PC-9 (cell line): ENCODE results near the gene RYR2. TPM values are rescaled to one million over a fixed set of nuclear protein-coding genes. Genes with fewer than 3 reads are reported as not detected.

Source experiments
- BruUV-seq: library from RNA; stranded (reverse); fragments of 400-500 nt; replicated peaks from 2 replicates; lab custom pipeline; 2021; lab: Mats Ljungman, UMichigan
- CTCF ChIA-PET: fragments of 300-600 bp; sonication (Branson Sonifier 250); formaldehyde crosslinking; loops from one replicate; lab custom pipeline; 2022; ENCODE audit warnings: antibody characterized with exemption; lab: Charles Lee
- POLR2A ChIA-PET: fragments of 300-600 bp; sonication (Branson Sonifier 250); formaldehyde crosslinking; loops from one replicate; lab custom pipeline; 2022; ENCODE audit warnings: antibody characterized with exemption; ENCODE audit not compliant: unreplicated experiment; lab: Charles Lee
- DNase-seq, 2 experiments: peaks; one replicate each; pipeline versions ENCODE4 v3.0.0 to v3.0.0-alpha.2; 2015 to 2022; ENCODE audit warnings: mixed read lengths in 1 of 2
- H2AFZ ChIP-seq: fragments of 200-600 bp; sonication (generic); 2 replicates; pipeline ENCODE4 v1.8.1; 2017; ENCODE audit warnings: antibody characterized with exemption
- H3F3A ChIP-seq: fragments of 200-600 bp; sonication (generic); 2 replicates; pipeline ENCODE4 v1.8.1; 2017; ENCODE audit warnings: antibody characterized with exemption, mild to moderate bottlenecking, low read depth; ENCODE audit not compliant: insufficient read depth
- H3K27ac ChIP-seq: fragments of 200-600 bp; sonication (generic); 2 replicates; pipeline ENCODE4 v1.6.1; 2016; ENCODE audit warnings: mixed run types
- H3K27me3 ChIP-seq: fragments of 200-600 bp; sonication (generic); 2 replicates; pipeline ENCODE4 v1.6.1; 2016; ENCODE audit warnings: low read depth, mixed run types; ENCODE audit not compliant: insufficient read depth
- H3K36me3 ChIP-seq: fragments of 200-600 bp; sonication (generic); 2 replicates; pipeline ENCODE4 v1.6.1; 2016; ENCODE audit warnings: low read depth, mixed run types
- H3K4me1 ChIP-seq: fragments of 200-600 bp; sonication (generic); replicated peaks from 2 replicates; pipeline ENCODE4 v1.6.1; 2016; ENCODE audit warnings: mixed run types; ENCODE audit not compliant: insufficient read depth
- H3K4me2 ChIP-seq: fragments of 200-600 bp; sonication (generic); 2 replicates; pipeline ENCODE4 v1.6.1; 2017; ENCODE audit warnings: mixed run types
- H3K4me3 ChIP-seq: fragments of 200-600 bp; sonication (generic); 2 replicates; pipeline ENCODE4 v1.6.1; 2016; ENCODE audit warnings: mixed run types
- H3K79me2 ChIP-seq: fragments of 200-600 bp; sonication (generic); 2 replicates; pipeline ENCODE4 v1.6.1; 2017; ENCODE audit warnings: low read depth, mixed run types
- H3K9me2 ChIP-seq: fragments of 200-600 bp; sonication (generic); 2 replicates; pipeline ENCODE4 v1.8.1; 2017; ENCODE audit warnings: mild to moderate bottlenecking; ENCODE audit not compliant: insufficient read depth
- H3K9me3 ChIP-seq: fragments of 200-600 bp; sonication (generic); 2 replicates; pipeline ENCODE4 v1.8.1; 2016; ENCODE audit warnings: low read depth; ENCODE audit not compliant: insufficient read depth
- H4K20me1 ChIP-seq: fragments of 200-600 bp; sonication (generic); 2 replicates; pipeline ENCODE4 v1.8.1; 2017; ENCODE audit not compliant: insufficient read depth
- CTCF ChIP-seq: fragments of 200-600 bp; sonication (generic); conservative IDR thresholded peaks from 2 replicates; pipeline ENCODE4 v1.6.1; 2017; ENCODE audit warnings: mixed run types, antibody characterized with exemption, mild to moderate bottlenecking, moderate library complexity
- EZH2 ChIP-seq: fragments of 200-600 bp; sonication (generic); IDR thresholded peaks from 2 replicates; pipeline ENCODE4 v1.8.0; 2017; ENCODE audit warnings: antibody characterized with exemption, low read depth
- intact Hi-C: fragments of 100-400 bp; cut with micrococcal nuclease; formaldehyde crosslinking; loops from one replicate; pipeline ENCODE4 v1.10.0; 2022; ENCODE audit not compliant: unreplicated experiment
- total RNA-seq: library from RNA; stranded (reverse); gene quantifications from 2 replicates; pipeline ENCODE4 v1.2.3, GENCODE V29; 2021

The RYR2 gene
- total RNA-seq, 1 experiment from 2014 or later = not detected

- POLR2A ChIA-PET = no interaction called here
- Histone ChIP-seq H3K27me3 (peaks cover 24% of the 10 kb centered on the region), H3K79me2 (no peaks in the 10 kb centered on the region), H3K4me2 (no peak overlapping the region), H4K20me1 (no peaks in the 10 kb centered on the region), H3K9me2 (no peaks in the 10 kb centered on the region), H3K9me3 (no peaks in the 10 kb centered on the region), H3K36me3 (no peaks in the 10 kb centered on the region), H3F3A (no peaks in the 10 kb centered on the region), H2AFZ (no peak overlapping the region), H3K27ac (no peak overlapping the region), H3K4me3 (no peak overlapping the region), H3K4me1 (no peaks in the 10 kb centered on the region)
- no TSS peak for BruUV-seq
- no peak for DNase-seq
- CTCF ChIA-PET = no interaction called here
- TF ChIP-seq EZH2 = no peak
- intact Hi-C loops = no loop called here
Measured at GRCh38 chr1:237327061-237327460, 285.1 kb downstream of the RYR2 start.

GRCh38 chr1:237340892-237341291 lies 298.9 kb downstream of the RYR2 start:
- ChIA-PET CTCF (no interaction called here), POLR2A (no interaction called here)
- Histone ChIP-seq H3F3A (no peaks in the 10 kb centered on the region), H3K4me3 (no peak overlapping the region), H3K79me2 (no peaks in the 10 kb centered on the region), H2AFZ (no peak overlapping the region), H3K27me3 (0 out of 2 replicates have a peak, but pooled peaks cover 8% of the 10 kb centered on the region), H3K4me1 (no peaks in the 10 kb centered on the region), H3K27ac (no peak overlapping the region), H4K20me1 (no peaks in the 10 kb centered on the region), H3K36me3 (no peaks in the 10 kb centered on the region), H3K9me3 (no peaks in the 10 kb centered on the region), H3K4me2 (no peak overlapping the region), H3K9me2 (no peaks in the 10 kb centered on the region)
- intact Hi-C loops = no loop called here
- no TSS peak for BruUV-seq
- no peak for DNase-seq
- TF ChIP-seq CTCF (no peak), EZH2 (no peak)

GRCh38 chr1:237341391-237341790 lies 299.4 kb downstream of the RYR2 start:
- ChIA-PET CTCF (no interaction called here), POLR2A (no interaction called here)
- H3K27me3 ChIP-seq = 0 out of 2 replicates have a peak, but pooled peaks cover 8% of the 10 kb centered on the region
- H3K4me2 ChIP-seq = no peak overlapping the region
- no peaks in the 10 kb centered on the region for H3F3A ChIP-seq
- no peaks in the 10 kb centered on the region for H3K4me1 ChIP-seq
- H2AFZ ChIP-seq = no peak overlapping the region
- no peaks in the 10 kb centered on the region for H3K9me2 ChIP-seq
- H3K9me3 ChIP-seq = no peaks in the 10 kb centered on the region
- no peak overlapping the region for H3K27ac ChIP-seq
- intact Hi-C loops = no loop called here
- no peaks in the 10 kb centered on the region for H4K20me1 ChIP-seq
- H3K79me2 ChIP-seq = no peaks in the 10 kb centered on the region
- DNase-seq = no peak
- H3K4me3 ChIP-seq = no peak overlapping the region
- TF ChIP-seq EZH2 = no peak
- no peak for TF ChIP-seq CTCF
- no TSS peak for BruUV-seq
- H3K36me3 ChIP-seq = no peaks in the 10 kb centered on the region

GRCh38 chr1:237342730-237343129 lies 300.7 kb downstream of the RYR2 start:
- BruUV-seq = no TSS peak
- no peaks in the 10 kb centered on the region for H3K36me3 ChIP-seq
- no peak for DNase-seq
- H3F3A ChIP-seq = no peaks in the 10 kb centered on the region
- H4K20me1 ChIP-seq = no peaks in the 10 kb centered on the region
- H3K79me2 ChIP-seq = no peaks in the 10 kb centered on the region
- CTCF ChIA-PET = no interaction called here
- H3K4me3 ChIP-seq = no peak overlapping the region
- 0 out of 2 replicates have a peak, but pooled peaks cover 8% of the 10 kb centered on the region for H3K27me3 ChIP-seq
- TF ChIP-seq CTCF (no peak), EZH2 (no peak)
- no peak overlapping the region for H3K27ac ChIP-seq
- no peak overlapping the region for H2AFZ ChIP-seq
- intact Hi-C loops = no loop called here
- no peaks in the 10 kb centered on the region for H3K9me2 ChIP-seq
- no peaks in the 10 kb centered on the region for H3K4me1 ChIP-seq
- no peak overlapping the region for H3K4me2 ChIP-seq
- POLR2A ChIA-PET = no interaction called here
- H3K9me3 ChIP-seq = no peaks in the 10 kb centered on the region
